Measurements from ENCODE around the gene RUNX3. TPM values are rescaled to one million over a fixed set of nuclear protein-coding genes. Genes with fewer than 3 reads are reported as not detected.

RUNX3 gene
- polyA plus RNA-seq, 1 of the 3 experiments (the other 2 are of a cell fraction) = not detected

GRCh38 chr1:24910210-24910609 lies 19.9 kb downstream of the RUNX3 start (continued):
- TF ChIP-seq POLR2AphosphoS5 (IDR thresholded peaks at IDR 0.05; ENCODE audit: low read depth, low read length) = no peak
- no peak for TF ChIP-seq FOSL2 (IDR thresholded peaks at IDR 0.05; ENCODE audit: borderline replicate concordance, low read depth)
- TF ChIP-seq CHD2 (IDR thresholded peaks at IDR 0.05; ENCODE audit: low read length, partially characterized antibody) = no peak
- no peak for TF ChIP-seq GATA2 (CRISPR knock-in tag; IDR thresholded peaks at IDR 0.05)
- TF ChIP-seq EZH2phosphoT487 (IDR thresholded peaks at IDR 0.05; ENCODE audit: borderline replicate concordance, low read depth) = no peak
- no peak for TF ChIP-seq RAD21 (IDR thresholded peaks at IDR 0.05; ENCODE audit: low read length)
- TF ChIP-seq NRF1 (IDR thresholded peaks at IDR 0.05; ENCODE audit: low read depth, low read length) = no peak

- no peak for DNase-seq
- Histone ChIP-seq H3K36me3 (replicated peaks in 1 of 2; ENCODE audit: control insufficient read depth in 1 of 2, insufficient read depth in 2 of 2, low read length in 1 of 2) (no peaks in the 10 kb centered on the region), H3K4me2 (no peak overlapping the region), H3K27ac (ENCODE audit: low read depth in 2 of 2, low read length in 1 of 2) (no peak overlapping the region), H3K4me3 (ENCODE audit: low read depth in 2 of 2, low read length in 1 of 2) (no peak overlapping the region), H3K79me2 (ENCODE audit: insufficient read depth) (no peaks in the 10 kb centered on the region), H3K4me1 (ENCODE audit: control insufficient read depth in 1 of 2, insufficient read depth in 2 of 2, low read depth in 1 of 2, low read length in 1 of 2) (peaks cover 0 to 27% of the 10 kb centered on the region in 2 experiments; a peak in 1 of 4 replicates), H4K20me1 (ENCODE audit: insufficient read depth) (no peaks in the 10 kb centered on the region), H2AFZ (ENCODE audit: low read depth) (no peak overlapping the region), H3K9ac (no peak overlapping the region), H3K9me2 (no peaks in the 10 kb centered on the region), H3K27me3 (ENCODE audit: insufficient read depth) (no peaks in the 10 kb centered on the region), H3F3A (replicated peaks; ENCODE audit: insufficient read depth) (no peaks in the 10 kb centered on the region), H3K9me3 (no peaks in the 10 kb centered on the region)
- peak; percentile 49 for TF ChIP-seq CTCF (IDR thresholded peaks at IDR 0.05)
- no peak for TF ChIP-seq GATA2 (CRISPR knock-in tag; IDR thresholded peaks at IDR 0.05)
- ChIA-PET CTCF (interaction anchor here (0.8 to 1.7 kb wide), 5 partner anchors 8 to 24 kb away, joined by 3 to 4 read pairs (median 3); no protein-coding TSS in a partner anchor), POLR2A (no interaction called here)
- 73% methylated on average over 15 of the region's 15 CpGs for WGBS (ENCODE audit: low lambda C conversion rate)
These were observed 20.6 kb downstream of the RUNX3 start for GRCh38 chr1:24909388-24909898.

GRCh38 chr1:24908591-24909259 lies 21.4 kb downstream of the RUNX3 start:
- H2AFZ ChIP-seq (ENCODE audit: low read depth) = no peak overlapping the region
- DNase-seq = no peak
- ChIA-PET POLR2A (no interaction called here), CTCF (interaction anchor here (0.8 to 1.1 kb wide), 4 partner anchors 11 to 23 kb away, joined by 3 to 4 read pairs (median 3); no protein-coding TSS in a partner anchor)
- no peak overlapping the region for H3K27ac ChIP-seq (ENCODE audit: low read depth in 2 of 2, low read length in 1 of 2)
- no peaks in the 10 kb centered on the region for H3K36me3 ChIP-seq (replicated peaks in 1 of 2; ENCODE audit: control insufficient read depth in 1 of 2, insufficient read depth in 2 of 2, low read length in 1 of 2)
- no peak overlapping the region for H3K9ac ChIP-seq
- TF ChIP-seq GATA2 (CRISPR knock-in tag; IDR thresholded peaks at IDR 0.05) = no peak
- no peak for TF ChIP-seq IRF3 (IDR thresholded peaks at IDR 0.05; ENCODE audit: low read depth, low read length)
- no peak for TF ChIP-seq REST (IDR thresholded peaks at IDR 0.05; ENCODE audit: low read depth, low read length)
- no peak for TF ChIP-seq POLR2AphosphoS5 (IDR thresholded peaks at IDR 0.05; ENCODE audit: low read depth, low read length)
- TF ChIP-seq TAF1 (IDR thresholded peaks at IDR 0.05; ENCODE audit: borderline replicate concordance, low read depth, low read length) = no peak
- no peak for TF ChIP-seq TCF12 (IDR thresholded peaks at IDR 0.05)
- TF ChIP-seq JUND (IDR thresholded peaks at IDR 0.05) = no peak
- no peak for TF ChIP-seq ELF1 (IDR thresholded peaks at IDR 0.05)
- H4K20me1 ChIP-seq (ENCODE audit: insufficient read depth) = no peaks in the 10 kb centered on the region
- no peaks in the 10 kb centered on the region for H3K27me3 ChIP-seq (ENCODE audit: insufficient read depth)
- H3F3A ChIP-seq (replicated peaks; ENCODE audit: insufficient read depth) = no peaks in the 10 kb centered on the region
- H3K9me2 ChIP-seq = no peaks in the 10 kb centered on the region
- 61% methylated on average over 7 of the region's 7 CpGs for WGBS (ENCODE audit: low lambda C conversion rate)
- no peaks in the 10 kb centered on the region for H3K79me2 ChIP-seq (ENCODE audit: insufficient read depth)
- H3K4me1 ChIP-seq (ENCODE audit: control insufficient read depth in 1 of 2, insufficient read depth in 2 of 2, low read depth in 1 of 2, low read length in 1 of 2) = peaks cover 0 to 19% of the 10 kb centered on the region in 2 experiments; a peak in 1 of 4 replicates
- no peaks in the 10 kb centered on the region for H3K9me3 ChIP-seq
- no peak overlapping the region for H3K4me2 ChIP-seq
- no peak overlapping the region for H3K4me3 ChIP-seq (ENCODE audit: low read depth in 2 of 2, low read length in 1 of 2)
